GM21723 (cell line): Measurements from ENCODE around the gene ADCY2.

Experiments
- ATAC-seq: cut with Tn5 transposase; IDR thresholded peaks from one replicate; pipeline ENCODE4 v1.9.1; 2021; ENCODE audit warnings: mild to moderate bottlenecking, moderate library complexity; ENCODE audit not compliant: unreplicated experiment

ADCY2 gene

GRCh38 chr5:7495131-7495517 is 99.2 kb downstream of the ADCY2 start:
- ATAC-seq = no peak

GRCh38 chr5:7500256-7500655 is 104.3 kb downstream of the ADCY2 start:
- no peak for ATAC-seq

- ATAC-seq = no peak
Observed at GRCh38 chr5:7501061-7501460, 105.1 kb downstream of the ADCY2 start.

- ATAC-seq = no peak
Observed at GRCh38 chr5:7503564-7503963, 107.6 kb downstream of the ADCY2 start.

GRCh38 chr5:7515284-7515914 is 119.5 kb downstream of the ADCY2 start:
- no peak for ATAC-seq

GRCh38 chr5:7516253-7516652 is 120.3 kb downstream of the ADCY2 start:
- no peak for ATAC-seq

- no peak for ATAC-seq
Observed at GRCh38 chr5:7517006-7517405, 121.1 kb downstream of the ADCY2 start.

- ATAC-seq = no peak
Observed at GRCh38 chr5:7518947-7519560, 123.1 kb downstream of the ADCY2 start.

GRCh38 chr5:7519564-7519963 is 123.6 kb downstream of the ADCY2 start:
- no peak for ATAC-seq

- ATAC-seq = no peak
Observed at GRCh38 chr5:7529880-7530279, 133.9 kb downstream of the ADCY2 start.

- no peak for ATAC-seq
Observed at GRCh38 chr5:7533941-7534340, 138.0 kb downstream of the ADCY2 start.

- no peak for ATAC-seq
Observed at GRCh38 chr5:7534505-7534904, 138.6 kb downstream of the ADCY2 start.

GRCh38 chr5:7537573-7537972 is 141.6 kb downstream of the ADCY2 start:
- ATAC-seq = no peak

GRCh38 chr5:7539571-7539970 is 143.6 kb downstream of the ADCY2 start:
- ATAC-seq = no peak

GRCh38 chr5:7540736-7541485 is 145.0 kb downstream of the ADCY2 start:
- ATAC-seq = no peak

GRCh38 chr5:7541898-7542297 is 146.0 kb downstream of the ADCY2 start:
- ATAC-seq = no peak

GRCh38 chr5:7546555-7546954 is 150.6 kb downstream of the ADCY2 start:
- ATAC-seq = no peak

GRCh38 chr5:7548596-7548995 is 152.7 kb downstream of the ADCY2 start:
- ATAC-seq = no peak

- ATAC-seq = no peak
Observed at GRCh38 chr5:7565559-7565958, 169.6 kb downstream of the ADCY2 start.

- no peak for ATAC-seq
Observed at GRCh38 chr5:7576023-7576715, 180.2 kb downstream of the ADCY2 start.

- no peak for ATAC-seq
Observed at GRCh38 chr5:7577381-7577780, 181.4 kb downstream of the ADCY2 start.

GRCh38 chr5:7578071-7578470 is 182.1 kb downstream of the ADCY2 start:
- ATAC-seq = no peak
